ENCODE results near the gene MBNL3.

The MBNL3 gene, protein sequence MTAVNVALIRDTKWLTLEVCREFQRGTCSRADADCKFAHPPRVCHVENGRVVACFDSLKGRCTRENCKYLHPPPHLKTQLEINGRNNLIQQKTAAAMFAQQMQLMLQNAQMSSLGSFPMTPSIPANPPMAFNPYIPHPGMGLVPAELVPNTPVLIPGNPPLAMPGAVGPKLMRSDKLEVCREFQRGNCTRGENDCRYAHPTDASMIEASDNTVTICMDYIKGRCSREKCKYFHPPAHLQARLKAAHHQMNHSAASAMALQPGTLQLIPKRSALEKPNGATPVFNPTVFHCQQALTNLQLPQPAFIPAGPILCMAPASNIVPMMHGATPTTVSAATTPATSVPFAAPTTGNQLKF

GRCh38 chrX:132488819-132489577 is at the start of gene MBNL3:
Gene MBNL3, minus strand, starts transcription at chrX:132489038. Its CDS starts 49,427 bp downstream, at chrX:132439611.
- peak; percentile 36 for DNase-seq

DNA sequence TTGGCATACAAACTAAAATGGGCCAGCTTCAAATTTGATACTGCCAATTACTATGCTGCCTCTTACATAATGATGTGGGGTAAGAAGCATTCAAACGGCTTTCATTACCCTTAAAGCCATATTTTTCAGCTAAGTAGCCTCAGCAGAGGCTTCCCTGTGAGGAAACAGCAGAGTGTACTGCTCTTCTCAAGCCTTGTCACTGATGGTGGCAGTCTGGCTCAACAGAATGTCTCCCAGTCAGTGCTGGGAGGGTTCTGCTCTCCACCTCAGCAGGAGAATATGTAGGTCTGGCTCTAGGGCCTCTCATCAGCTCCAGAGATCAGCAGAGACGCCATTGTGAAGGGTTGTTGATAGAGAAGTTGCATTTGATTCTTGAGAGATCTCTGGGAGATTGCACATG is 44.6 kb upstream of the MBNL3 start:
- DNase-seq, result no peak

GRCh38 chrX:132532913-132533312 is 44.1 kb upstream of the MBNL3 start:
- peak; percentile 16 for DNase-seq

GRCh38 chrX:132532097-132532496 is 43.3 kb upstream of the MBNL3 start:
- DNase-seq, result no peak

DNA sequence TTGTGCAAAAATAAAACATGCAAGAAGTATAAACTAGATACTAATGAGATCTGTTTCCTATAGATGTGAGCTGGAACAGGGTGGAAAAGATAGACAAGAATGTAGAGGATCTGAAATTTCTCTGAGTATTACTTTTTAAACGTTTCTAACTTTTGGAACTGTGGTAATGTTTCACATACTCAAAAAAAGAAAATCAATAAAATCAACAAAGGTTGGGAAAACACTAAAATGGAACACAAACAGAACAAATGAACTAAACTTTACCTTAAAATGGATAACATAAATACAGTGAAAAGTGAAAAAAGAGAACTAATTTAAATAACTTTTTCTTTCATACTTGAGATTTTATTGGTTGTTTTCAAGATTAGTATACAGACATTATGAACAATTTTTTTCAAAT is 32.0 kb upstream of the MBNL3 start:
- DNase-seq, result no peak

DNA sequence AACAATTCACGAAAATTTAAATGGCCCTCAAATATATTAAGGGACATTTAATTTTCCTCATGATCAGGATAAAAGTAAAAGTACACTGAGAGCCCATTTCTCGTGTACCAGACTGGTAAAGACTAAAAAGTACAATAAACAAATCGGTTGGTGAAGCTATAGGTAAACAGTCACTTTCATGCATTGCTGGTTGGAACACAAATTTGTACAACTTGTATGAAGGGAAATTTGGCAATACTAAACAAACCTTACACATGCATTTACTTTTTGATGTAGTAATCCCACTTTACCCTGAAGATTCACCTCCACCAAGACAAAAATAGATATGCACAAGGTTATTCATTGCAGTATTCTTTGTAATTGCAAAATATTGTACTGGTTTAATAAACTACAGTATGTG is 31.4 kb upstream of the MBNL3 start:
- DNase-seq, result no peak

GRCh38 chrX:132518401-132518800 is 29.6 kb upstream of the MBNL3 start:
- DNase-seq, result no peak

DNA sequence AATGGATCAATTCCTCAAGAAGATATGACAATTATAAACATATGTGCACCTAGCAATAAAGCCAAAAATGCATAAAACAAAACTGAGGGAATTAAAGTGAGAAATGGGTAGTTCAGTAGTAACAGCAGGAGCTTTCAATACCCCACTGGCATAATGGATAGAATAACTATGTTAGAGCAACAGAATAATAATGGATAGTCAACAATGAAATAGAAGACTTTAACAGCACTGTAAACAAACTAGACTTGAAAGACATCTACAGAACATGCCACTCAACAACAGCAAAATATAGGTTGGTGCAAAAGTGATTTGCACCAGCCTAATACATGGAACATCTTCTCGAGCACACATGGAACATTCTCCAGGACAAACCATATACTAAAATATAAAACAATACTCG is 20.0 kb upstream of the MBNL3 start:
- DNase-seq, result no peak

DNA sequence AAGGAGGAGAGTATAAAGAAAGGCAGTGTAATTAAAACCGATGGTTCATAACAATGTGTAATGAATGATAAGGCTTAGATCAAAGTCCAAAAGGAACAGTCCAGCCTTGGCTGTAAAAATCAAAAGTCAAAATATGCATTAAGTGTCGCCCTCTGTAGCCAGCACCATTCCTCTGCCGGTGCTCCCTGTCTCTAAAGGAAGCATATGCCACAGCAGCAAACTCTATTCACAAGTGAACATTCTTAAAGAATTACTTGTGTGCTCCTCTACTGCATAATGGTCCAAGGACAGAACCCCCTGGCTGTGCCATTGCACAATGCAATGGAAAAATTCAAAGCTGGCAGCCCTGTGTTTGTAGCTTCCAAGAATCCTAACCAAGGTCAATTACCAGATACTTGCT is 16.3 kb upstream of the MBNL3 start:
- DNase-seq, result no peak

DNA sequence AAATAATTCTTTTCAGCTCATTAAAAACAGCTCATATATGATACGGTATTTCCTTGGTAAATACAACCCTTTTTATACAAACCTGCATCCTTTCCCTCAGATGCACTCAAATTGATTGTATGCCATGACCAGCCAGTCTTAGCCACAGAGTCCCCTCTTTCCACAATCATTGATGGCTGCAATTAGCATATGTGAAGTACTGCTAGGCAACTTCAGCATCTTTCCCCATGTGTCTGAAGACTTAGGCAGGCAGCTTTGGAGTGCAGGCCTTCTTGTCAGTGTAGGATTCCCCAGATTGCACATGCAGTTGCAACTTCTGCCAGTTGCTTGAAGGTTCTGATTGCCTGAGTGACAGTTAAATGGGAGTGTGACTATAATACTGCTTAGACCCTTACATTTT is 15.6 kb upstream of the MBNL3 start:
- no peak for DNase-seq

DNA sequence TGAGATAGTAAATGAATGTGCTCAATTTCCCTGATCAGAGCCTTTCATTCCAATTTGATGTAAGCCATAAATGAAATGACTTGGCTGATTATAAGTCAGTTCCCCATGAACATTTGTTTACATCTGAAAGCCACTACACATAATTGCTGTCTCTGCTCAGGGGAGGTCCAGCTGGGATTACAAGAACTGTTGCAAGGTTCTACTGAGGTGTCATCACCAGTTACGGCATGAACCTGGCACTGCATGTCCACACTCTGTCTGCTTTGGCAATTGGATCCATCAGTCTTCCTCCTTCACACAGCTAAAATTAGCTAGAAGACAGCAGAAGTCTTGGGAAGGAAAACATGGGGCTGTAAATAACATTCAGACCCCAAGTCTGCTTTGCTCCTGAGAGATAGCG is 12.8 kb upstream of the MBNL3 start:
- DNase-seq, result no peak

DNA sequence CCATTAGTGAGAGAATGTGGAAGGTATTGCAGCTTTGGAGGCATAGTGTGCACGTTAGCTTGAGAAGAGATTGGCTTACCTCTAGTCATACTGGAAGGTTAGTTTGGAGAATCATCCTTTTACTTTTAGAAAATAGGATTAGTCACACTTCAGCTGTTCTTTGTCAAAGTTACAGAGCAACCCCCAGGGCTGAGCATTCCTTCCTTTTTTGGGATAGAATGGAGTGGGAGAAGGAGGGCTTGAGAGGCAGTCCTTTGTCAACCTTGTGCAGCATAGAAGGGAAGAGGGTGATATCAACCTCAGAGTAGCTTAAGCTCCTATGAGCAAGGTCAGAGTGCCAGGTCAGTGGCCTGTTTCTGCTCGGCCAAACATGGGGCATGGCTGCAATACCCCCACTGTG is 8.6 kb upstream of the MBNL3 start:
- no peak for DNase-seq

DNA sequence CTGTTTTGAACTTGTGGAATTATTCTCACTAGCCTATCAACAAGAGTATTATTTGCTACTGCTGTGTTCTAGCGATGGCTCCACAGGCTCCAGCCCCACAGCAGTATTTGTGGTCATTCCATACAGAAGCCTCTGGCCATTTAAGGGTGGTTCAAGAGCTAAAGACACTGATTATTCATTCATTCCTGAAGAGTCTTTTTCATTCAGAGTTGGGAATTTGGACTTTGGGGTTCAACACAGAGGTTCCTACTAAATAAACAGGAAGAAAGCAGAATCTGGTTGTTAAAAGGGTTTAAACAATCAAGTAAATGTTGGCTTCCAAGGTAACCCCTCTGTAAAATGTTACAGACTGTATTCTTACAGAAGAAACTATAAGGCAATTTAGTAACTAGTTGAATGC is 4.3 kb upstream of the MBNL3 start:
- DNase-seq, result no peak

DNA sequence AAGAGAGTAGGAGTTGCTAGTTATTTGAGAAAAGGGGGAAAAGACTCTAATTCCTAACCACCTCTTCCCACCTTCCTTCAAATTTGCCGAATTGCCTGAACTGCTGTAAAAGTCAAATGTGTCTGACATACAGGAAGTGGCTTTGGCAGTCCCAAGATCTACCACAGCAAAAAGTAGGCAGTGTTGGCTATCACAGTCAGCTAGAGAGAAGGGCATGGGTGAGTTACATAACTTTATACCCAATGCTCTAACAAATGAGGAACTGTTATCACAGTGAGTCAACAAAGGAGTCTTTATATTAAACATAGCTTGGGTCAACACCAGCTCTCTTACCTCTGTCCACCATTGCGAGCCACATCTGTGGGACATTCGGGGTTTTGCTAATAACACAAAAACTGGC is 2.4 kb upstream of the MBNL3 start:
- no peak for DNase-seq

- DNase-seq, result no peak
Measured at GRCh38 chrX:132489578-132490419, 961 bp upstream of the MBNL3 start.

DNA sequence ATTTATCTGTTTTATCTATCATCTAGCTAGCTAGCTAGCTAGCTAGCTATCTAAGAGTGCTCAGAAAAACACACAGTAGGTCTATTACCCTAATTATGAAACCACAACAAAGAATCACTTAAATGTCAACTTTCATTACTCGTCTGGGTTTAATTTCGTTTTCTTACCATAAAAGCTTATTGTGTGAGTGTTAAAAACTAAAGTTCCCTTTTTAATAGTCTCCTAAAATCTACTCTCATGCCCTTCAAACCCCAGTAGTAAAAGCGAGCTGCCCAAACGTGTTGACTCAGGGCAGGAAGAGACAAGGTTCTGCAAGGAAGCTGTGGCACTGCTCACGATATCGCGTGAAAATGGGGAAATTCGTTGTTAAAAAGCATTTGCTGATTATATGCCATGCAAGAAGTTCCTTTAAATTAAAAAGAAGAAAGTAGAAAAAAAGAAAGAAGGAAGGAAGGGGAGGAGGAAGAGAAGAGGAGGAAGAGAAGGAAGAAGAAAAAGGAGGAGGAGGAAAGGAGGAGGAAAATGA is 595 bp downstream of the MBNL3 start:
- no peak for DNase-seq

GRCh38 chrX:132486599-132487178 is 2.1 kb downstream of the MBNL3 start:
- no peak for DNase-seq

DNA sequence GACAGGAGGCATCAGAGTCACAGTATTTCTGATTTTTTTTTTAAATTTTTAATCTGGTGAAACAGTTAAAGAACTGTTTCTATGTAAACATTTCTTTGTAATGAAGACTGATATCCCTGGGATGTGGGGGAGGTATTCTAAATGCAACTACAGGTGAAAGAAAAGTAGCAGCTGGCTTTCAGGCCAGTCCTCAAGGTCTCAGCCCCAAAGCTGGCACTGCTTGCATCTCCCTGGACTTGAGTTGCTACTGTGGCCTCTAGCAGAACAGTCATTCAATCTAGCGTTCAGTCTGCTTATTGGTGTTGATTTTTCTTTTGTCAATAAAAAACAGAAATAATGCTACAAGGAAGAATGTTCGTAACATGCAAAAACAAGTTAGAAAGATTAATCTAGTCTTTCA is 4.9 kb downstream of the MBNL3 start:
- no peak for DNase-seq

- no peak for DNase-seq
Measured at GRCh38 chrX:132483488-132483887, 5.3 kb downstream of the MBNL3 start.

DNA sequence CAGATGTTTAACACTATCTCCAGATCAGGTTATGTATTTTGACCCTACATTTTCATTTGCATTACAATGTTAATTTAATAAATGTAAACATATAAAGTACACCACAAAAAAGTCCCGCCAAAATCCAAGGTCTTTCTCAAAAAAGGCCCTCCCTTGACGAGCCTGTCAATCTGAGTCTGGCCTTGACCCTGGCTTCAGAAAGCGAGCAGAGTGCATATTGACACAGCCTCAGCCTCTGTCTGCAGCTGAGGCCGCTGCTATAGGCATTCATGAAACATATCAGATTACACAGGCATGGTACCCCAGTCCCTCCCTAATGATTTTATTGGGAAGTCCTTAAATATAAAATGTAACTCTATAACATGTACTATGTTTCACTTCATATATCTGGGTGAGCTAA is 6.2 kb downstream of the MBNL3 start:
- DNase-seq, result no peak

GRCh38 chrX:132481449-132481848 is 7.4 kb downstream of the MBNL3 start:
- DNase-seq, result no peak

DNA sequence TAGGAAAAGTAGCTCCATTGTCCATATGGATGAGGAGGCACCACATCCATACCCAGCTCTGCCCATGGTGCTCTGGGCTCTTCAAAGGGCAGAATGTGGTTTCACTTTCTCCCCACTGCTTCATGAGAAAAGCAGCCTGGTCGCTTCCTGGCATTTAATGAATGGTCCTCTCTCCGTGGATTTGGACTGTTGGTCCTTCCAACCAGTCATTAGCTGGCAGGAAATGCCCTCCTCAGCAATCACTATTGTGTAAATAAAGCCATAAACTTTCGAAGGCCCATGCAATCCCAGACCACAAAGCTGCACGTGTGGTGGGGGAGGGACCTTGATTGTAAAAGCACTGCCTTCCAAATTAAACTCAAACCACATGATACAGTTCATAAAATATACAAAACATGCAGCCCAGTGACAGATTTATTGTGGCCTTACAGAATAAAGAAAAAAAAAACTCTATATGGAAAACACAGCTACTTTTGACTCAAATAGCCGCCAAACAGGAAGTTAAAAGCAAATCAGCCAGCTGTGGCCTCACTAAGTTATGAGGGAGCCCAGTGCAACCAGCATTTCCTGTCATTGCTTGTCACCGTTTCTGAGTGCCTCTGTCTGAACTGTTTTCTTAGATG is 8.1 kb downstream of the MBNL3 start:
- DNase-seq, result peak; percentile 47

All from fibroblast of upper back skin (primary cell).